Endothelial cell of umbilical vein (primary cell): ENCODE data around the gene CAMKK2. TPM values are rescaled to one million over a fixed set of nuclear protein-coding genes. Genes with fewer than 3 reads are reported as not detected.

Experiments
- BruUV-seq: library from RNA; stranded (reverse); fragments of 400-500 nt; replicated peaks from 2 replicates; lab custom pipeline; 2021; lab: Mats Ljungman, UMichigan
- CTCF ChIA-PET: fragments of 300-600, 350-600 bp; sonication (Branson Sonifier 250); formaldehyde crosslinking; loops from one replicate; lab custom pipeline; 2021; ENCODE audit warnings: antibody characterized with exemption, inconsistent platforms; lab: Charles Lee
- POLR2A ChIA-PET: fragments of 300-600, 350-600 bp; sonication (Branson Sonifier 250); formaldehyde crosslinking; loops from one replicate; lab custom pipeline; 2021; ENCODE audit warnings: antibody characterized with exemption, inconsistent platforms; lab: Charles Lee
- DNase-seq: peaks from one replicate; pipeline ENCODE4 v3.0.0-alpha.2; 2011; ENCODE audit warnings: low read depth, low spot score
- FAIRE-seq: peaks from 2 replicates; lab custom pipeline; 2011; peaks lifted over from hg19 to GRCh38; lab: Jason Lieb, UNC
- H2AFZ ChIP-seq: 2 replicates; pipeline ENCODE4 v1.6.0; 2012; ENCODE audit warnings: low read depth, low read length, control low read depth, inconsistent platforms
- H3K27ac ChIP-seq: 2 replicates; pipeline ENCODE4 v1.5.1; 2011; ENCODE audit warnings: low read depth, mild to moderate bottlenecking, control low read depth, low read length, moderate library complexity; ENCODE audit not compliant: insufficient read depth
- H3K27me3 ChIP-seq, 2 experiments: 2 replicates each; pipeline versions ENCODE4 v1.6.0 to v1.6.1; 2011; ENCODE audit warnings: low read length in 2 of 2, mixed read lengths in 1 of 2; ENCODE audit not compliant: control insufficient read depth in 2 of 2, insufficient read depth in 2 of 2
- H3K36me3 ChIP-seq, 2 experiments: 2 replicates in 1 of 2; 3 replicates in 1 of 2; pipeline ENCODE4 v1.5.1; 2011; ENCODE audit warnings: low read length in 2 of 2, mild to moderate bottlenecking in 1 of 2, moderate library complexity in 1 of 2; ENCODE audit not compliant: control insufficient read depth in 2 of 2, insufficient read depth in 2 of 2; ENCODE audit errors: extremely low read depth in 1 of 2
- H3K4me1 ChIP-seq: 3 replicates; pipeline ENCODE4 v1.5.1; 2011; ENCODE audit warnings: mild to moderate bottlenecking, low read length; ENCODE audit not compliant: control insufficient read depth, insufficient read depth; ENCODE audit errors: extremely low read depth
- H3K4me2 ChIP-seq: 2 replicates; pipeline ENCODE4 v1.6.1; 2011; ENCODE audit warnings: low read length, control low read depth, mixed read lengths; ENCODE audit not compliant: insufficient read depth
- H3K4me3 ChIP-seq, 3 experiments: fragments of 200-600 bp in 1 of 3; sonication (generic), shearing (Covaris generic) in 1 of 3; replicated peaks in 1 of 3; 2 replicates each; pipeline ENCODE4 v1.5.1; 2011 to 2016; ENCODE audit warnings: control low read depth in 3 of 3, low read length in 3 of 3, mild to moderate bottlenecking in 2 of 3, inconsistent platforms in 1 of 3, low read depth in 1 of 3, moderate library complexity in 1 of 3; ENCODE audit not compliant: insufficient read depth in 1 of 3
- H3K79me2 ChIP-seq: 2 replicates; pipeline ENCODE4 v1.6.0; 2012; ENCODE audit warnings: low read length, inconsistent platforms; ENCODE audit not compliant: control insufficient read depth, insufficient read depth
- H3K9ac ChIP-seq: replicated peaks from 2 replicates; pipeline ENCODE3; 2011; ENCODE audit warnings: low read length, control low read depth; ENCODE audit not compliant: insufficient read depth; ENCODE audit errors: extremely low read depth
- H3K9me1 ChIP-seq: replicated peaks from 3 replicates; pipeline ENCODE4 v1.6.0; 2011; ENCODE audit warnings: mild to moderate bottlenecking, low read length; ENCODE audit not compliant: control insufficient read depth, insufficient read depth; ENCODE audit errors: extremely low read depth
- H3K9me3 ChIP-seq: replicated peaks from 2 replicates; pipeline ENCODE4 v1.5.1; 2012; ENCODE audit warnings: low read length, inconsistent platforms; ENCODE audit not compliant: control insufficient read depth, insufficient read depth
- H4K20me1 ChIP-seq: replicated peaks from 2 replicates; pipeline ENCODE3; 2011; ENCODE audit warnings: mild to moderate bottlenecking, low read length; ENCODE audit not compliant: control insufficient read depth, insufficient read depth; ENCODE audit errors: extremely low read depth
- CTCF ChIP-seq, 2 donors: IDR thresholded peaks; 1 replicate in 1 of 2; 2 replicates in 1 of 2; pipeline ENCODE4 v1.5.1; 2011; ENCODE audit warnings: low read length in 2 of 2, mild to moderate bottlenecking in 2 of 2, moderate library complexity in 2 of 2, control low read depth in 1 of 2, inconsistent platforms in 1 of 2, low read depth in 1 of 2; ENCODE audit not compliant: insufficient read depth in 1 of 2; ENCODE audit errors: extremely low read depth in 1 of 2
- EZH2 ChIP-seq: IDR thresholded peaks from 2 replicates; pipeline ENCODE4 v1.6.1; 2012; ENCODE audit warnings: borderline replicate concordance, low read depth, mild to moderate bottlenecking, moderate library complexity, low read length, inconsistent platforms; ENCODE audit not compliant: severe bottlenecking
- JUN ChIP-seq: IDR thresholded peaks from 2 replicates; pipeline ENCODE4 v1.6.1; 2011; ENCODE audit warnings: borderline replicate concordance, low read depth; ENCODE audit not compliant: insufficient read length, insufficient read depth
- dilution Hi-C: fragments of 300-500 bp; cut with MboI; formaldehyde crosslinking; loops from one replicate; pipeline ENCODE4 v1.15.0; 2019; ENCODE audit warnings: low sequenced_read_pairs; ENCODE audit not compliant: extremely low pct_ligation_motif_present
- intact Hi-C: fragments of 100-400 bp; cut with micrococcal nuclease; formaldehyde crosslinking; loops from one replicate; pipeline ENCODE4 v1.10.0; 2022
- polyA plus RNA-seq, 4 experiments: library from polyadenylated mRNA; depleted of rRNA in 3 of 4; stranded (reverse) in 3 of 4; unstranded in 1 of 4; fragments of >200 nt; gene quantifications; 2 replicates each; pipeline versions ENCODE4 v1.2.1 to v1.2.3, GENCODE V29; 2011 to 2012; ENCODE audit warnings: missing spikeins in 1 of 4
- total RNA-seq: library from RNA; stranded (reverse); gene quantifications from 2 replicates; pipeline ENCODE4 v1.2.3, GENCODE V29; 2021

The CAMKK2 gene
- total and polyA plus RNA-seq, 2 donors (not counting 3 experiments of a cell fraction or from before 2014, with no cell fraction given) = 32.5 to 45.0 TPM

GRCh38 chr12:121238604-121239350, 57.7 kb downstream of the CAMKK2 start:
- DNase-seq = peak; percentile 24
- intact Hi-C loops = no loop called here

More at GRCh38 chr12:121238604-121239350, 57.7 kb downstream of the CAMKK2 start:
- peaks cover 0 to 20% of the 10 kb centered on the region in 2 experiments for H3K36me3 ChIP-seq
- BruUV-seq = no TSS peak
- no peak for TF ChIP-seq JUN
- peak in 1 of 2 donors; percentile 2 for TF ChIP-seq CTCF (IDR thresholded peaks at IDR 0.05; ENCODE audit: extremely low read depth in 1 of 2, insufficient read depth in 1 of 2, low read depth in 1 of 2, low read length in 2 of 2)
- no peak for TF ChIP-seq EZH2
- dilution Hi-C loops = no loop called here
- H3K9ac ChIP-seq = no peak overlapping the region
- CTCF ChIA-PET = interaction anchor here (0.9 to 1.9 kb wide), 9 partner anchors 9 to 233 kb away, joined by 3 to 7 read pairs (median 3); no protein-coding TSS in a partner anchor
- H3K9me3 ChIP-seq = no peaks in the 10 kb centered on the region
- H3K27me3 ChIP-seq = no peaks in the 10 kb centered on the region
- H3K27ac ChIP-seq = no peak overlapping the region
- no peaks in the 10 kb centered on the region for H4K20me1 ChIP-seq
- H2AFZ ChIP-seq = no peak overlapping the region
- H3K79me2 ChIP-seq = no peaks in the 10 kb centered on the region
- H3K4me3 ChIP-seq = no peak overlapping the region
- peak; percentile 49 for FAIRE-seq
- POLR2A ChIA-PET = interaction anchor here (0.5 to 1.0 kb wide), 2 partner anchors 12 to 154 kb away, joined by 3 read pairs; no protein-coding TSS in a partner anchor
- H3K4me1 ChIP-seq = peaks cover 14% of the 10 kb centered on the region
- H3K9me1 ChIP-seq = no peaks in the 10 kb centered on the region
- H3K4me2 ChIP-seq = no peak overlapping the region
